ENCODE measurements around the gene PREX1. TPM values are rescaled to one million over a fixed set of nuclear protein-coding genes. Genes with fewer than 3 reads are reported as not detected.

The PREX1 gene
- total RNA-seq, 1 donor = 14.1 TPM

DNA sequence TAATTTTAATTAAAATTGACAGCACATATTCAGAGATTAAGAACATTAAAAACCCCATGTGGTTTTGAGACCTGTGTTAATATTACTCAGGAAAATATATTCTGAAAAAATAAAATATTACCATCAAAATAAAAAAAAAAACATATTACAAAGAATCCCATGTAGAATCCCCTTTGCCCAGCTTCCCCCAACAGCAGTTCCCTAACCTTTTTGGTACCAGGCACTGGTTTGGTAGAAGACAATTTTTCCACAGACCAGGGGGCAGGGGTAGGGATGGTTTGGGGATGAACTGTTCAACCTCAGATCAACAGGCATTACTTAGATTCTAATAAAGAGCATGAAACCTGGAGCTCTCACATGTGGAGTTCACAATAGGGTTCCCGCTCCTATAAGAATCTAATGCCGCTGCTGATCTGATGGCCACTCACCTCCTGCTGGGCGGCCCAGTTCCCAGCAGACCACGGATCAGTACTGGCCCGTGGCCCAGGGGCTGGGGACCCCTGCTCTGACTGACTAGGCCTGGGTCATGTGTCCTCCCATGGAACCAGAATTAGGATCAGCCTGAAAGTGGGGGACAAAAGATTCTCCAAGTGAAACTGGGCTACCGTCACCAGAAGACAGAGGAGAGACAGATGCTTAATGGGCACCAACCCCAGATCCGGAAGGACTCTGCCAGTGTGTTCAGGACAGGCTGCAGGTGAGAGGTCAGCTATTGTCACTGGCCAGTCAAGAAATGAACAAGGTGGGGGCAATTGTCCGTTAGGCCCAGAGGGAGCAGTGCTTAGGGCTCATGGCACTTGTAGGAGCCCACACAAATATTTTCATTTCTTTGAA lies 235.5 kb downstream of the PREX1 start:
- Histone ChIP-seq H3K27me3 (ENCODE audit: insufficient read depth, low read length) (no peaks in the 10 kb centered on the region), H4K20me1 (ENCODE audit: insufficient read depth, low read length) (no peaks in the 10 kb centered on the region), H2AFZ (ENCODE audit: low read length) (no peak overlapping the region), H3K9me3 (ENCODE audit: low read depth, low read length) (peaks cover 3% of the 10 kb centered on the region), H3K36me3 (ENCODE audit: insufficient read depth, low read length) (no peaks in the 10 kb centered on the region), H3K4me2 (ENCODE audit: insufficient read depth, low read length) (no peak overlapping the region), H3K4me3 (ENCODE audit: insufficient read depth, low read length) (no peak overlapping the region), H3K4me1 (ENCODE audit: insufficient read depth, low read length) (no peaks in the 10 kb centered on the region), H3K79me2 (ENCODE audit: insufficient read depth, low read length) (no peaks in the 10 kb centered on the region), H3K27ac (ENCODE audit: low read depth, low read length) (no peak overlapping the region)
- no peak for DNase-seq (ENCODE audit: insufficient read length, low spot score, missing footprints)
- TF ChIP-seq CTCF (IDR thresholded peaks at IDR 0.05; ENCODE audit: extremely low read depth, low read depth, low read length) = no peak

- no peak for TF ChIP-seq CTCF (IDR thresholded peaks at IDR 0.05; ENCODE audit: extremely low read depth, low read depth, low read length)
- no peak overlapping the region for H3K4me2 ChIP-seq (ENCODE audit: insufficient read depth, low read length)
- H3K27me3 ChIP-seq (ENCODE audit: insufficient read depth, low read length) = peaks cover 9% of the 10 kb centered on the region
- no peaks in the 10 kb centered on the region for H3K79me2 ChIP-seq (ENCODE audit: insufficient read depth, low read length)
- no peaks in the 10 kb centered on the region for H4K20me1 ChIP-seq (ENCODE audit: insufficient read depth, low read length)
- DNase-seq (ENCODE audit: insufficient read length, low spot score, missing footprints) = no peak
- no peaks in the 10 kb centered on the region for H3K36me3 ChIP-seq (ENCODE audit: insufficient read depth, low read length)
- no peaks in the 10 kb centered on the region for H3K4me1 ChIP-seq (ENCODE audit: insufficient read depth, low read length)
- no peak overlapping the region for H2AFZ ChIP-seq (ENCODE audit: low read length)
- H3K27ac ChIP-seq (ENCODE audit: low read depth, low read length) = no peak overlapping the region
- H3K4me3 ChIP-seq (ENCODE audit: insufficient read depth, low read length) = no peak overlapping the region
- H3K9me3 ChIP-seq (ENCODE audit: low read depth, low read length) = no peaks in the 10 kb centered on the region
These were observed 241.1 kb downstream of the PREX1 start for GRCh38 chr20:48586730-48587129.

DNA sequence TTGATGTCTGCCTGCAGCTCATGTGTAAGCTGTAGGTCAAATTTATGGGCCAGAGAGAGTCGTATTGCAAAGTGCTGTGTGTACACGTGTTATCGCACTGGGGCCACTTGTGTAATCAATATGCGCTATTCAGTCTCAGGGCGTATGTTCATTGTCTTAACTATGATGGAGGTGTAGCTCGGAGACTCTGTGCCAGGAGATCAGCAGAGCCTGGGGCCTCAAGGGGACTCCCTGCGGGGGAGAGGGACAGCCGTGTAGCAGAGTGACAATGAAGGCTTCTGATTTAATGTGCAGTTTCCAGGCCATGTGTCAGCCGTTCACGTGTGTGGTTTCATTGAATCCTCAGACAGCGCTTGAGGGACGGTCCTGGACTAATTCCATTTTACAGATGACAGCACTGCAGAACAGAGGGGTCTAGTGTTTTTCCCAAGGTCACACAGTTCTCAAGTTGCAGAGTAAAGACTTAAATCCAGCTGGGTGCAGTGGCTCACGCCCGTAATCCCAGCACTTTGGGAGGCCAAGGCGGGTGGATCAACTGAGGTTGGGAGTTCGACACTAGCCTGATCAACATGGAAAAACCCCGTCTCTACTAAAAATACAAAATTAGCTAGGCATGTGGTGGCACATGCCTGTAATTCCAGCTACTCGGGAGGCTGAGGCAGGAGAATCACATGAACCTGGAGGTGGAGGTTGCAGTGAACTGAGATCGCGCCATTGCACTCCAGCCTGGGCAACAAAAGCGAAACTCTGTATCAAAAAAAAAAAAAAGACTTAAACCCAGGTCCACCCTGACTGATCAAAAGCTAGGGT lies 242.5 kb downstream of the PREX1 start:
- H3K79me2 ChIP-seq (ENCODE audit: insufficient read depth, low read length) = no peaks in the 10 kb centered on the region
- H3K27ac ChIP-seq (ENCODE audit: low read depth, low read length) = no peak overlapping the region
- H3K4me2 ChIP-seq (ENCODE audit: insufficient read depth, low read length) = no peak overlapping the region

More for the DNA sequence above, 242.5 kb downstream of the PREX1 start:
- DNase-seq (ENCODE audit: insufficient read length, low spot score, missing footprints) = peak; percentile 62
- Histone ChIP-seq H3K36me3 (ENCODE audit: insufficient read depth, low read length) (no peaks in the 10 kb centered on the region), H3K27me3 (ENCODE audit: insufficient read depth, low read length) (peaks cover 9% of the 10 kb centered on the region), H3K4me1 (ENCODE audit: insufficient read depth, low read length) (no peaks in the 10 kb centered on the region), H4K20me1 (ENCODE audit: insufficient read depth, low read length) (no peaks in the 10 kb centered on the region), H3K9me3 (ENCODE audit: low read depth, low read length) (no peaks in the 10 kb centered on the region), H2AFZ (ENCODE audit: low read length) (no peak overlapping the region), H3K4me3 (ENCODE audit: insufficient read depth, low read length) (no peak overlapping the region)
- no peak for TF ChIP-seq CTCF (IDR thresholded peaks at IDR 0.05; ENCODE audit: extremely low read depth, low read depth, low read length)

Measured in osteoblast (primary cell).